Vagina (tissue), 2 donors: Measurements from ENCODE around the gene AUH. TPM values are rescaled to one million over a fixed set of nuclear protein-coding genes. Genes with fewer than 3 reads are reported as not detected.

Source experiments
- DNase-seq, 2 donors: peaks; one replicate each; pipeline ENCODE4 v3.0.0-alpha.2; 2017; ENCODE audit errors: extremely low spot score in 2 of 2
- H3K27ac ChIP-seq: fragments of 200-600 bp; sonication (generic); one replicate; pipeline ENCODE4 v1.5.1; 2019
- H3K27me3 ChIP-seq: fragments of 200-600 bp; sonication (generic); one replicate; pipeline ENCODE4 v1.5.1; 2019
- H3K36me3 ChIP-seq, 2 donors: fragments of 200-600 bp; sonication (generic); one replicate each; pipeline ENCODE4 v1.5.1; 2017 to 2019
- H3K4me1 ChIP-seq: fragments of 200-600 bp; sonication (generic); one replicate; pipeline ENCODE4 v1.5.1; 2019
- H3K4me3 ChIP-seq, 2 donors: fragments of 200-600 bp; sonication (generic); 1 replicate in 1 of 2; 2 replicates in 1 of 2; pipeline ENCODE4 v1.5.1; 2016 to 2019
- H3K9me3 ChIP-seq: fragments of 200-600 bp; sonication (generic); one replicate; pipeline ENCODE4 v1.5.1; 2019
- CTCF ChIP-seq, 3 experiments: fragments of 450-650 bp in 2 of 3; fragments of 200-600 bp in 1 of 3; sonication (generic) in 1 of 3; IDR thresholded peaks; one replicate each; pipeline ENCODE4 v1.5.1; 2017 to 2019; ENCODE audit warnings: antibody characterized with exemption in 3 of 3, mild to moderate bottlenecking in 2 of 3, moderate library complexity in 2 of 3
- POLR2A ChIP-seq, 2 donors: fragments of 450-650 bp; IDR thresholded peaks; one replicate each; pipeline ENCODE4 v1.6.1; 2017; ENCODE audit warnings: antibody characterized with exemption in 2 of 2, mild to moderate bottlenecking in 2 of 2, moderate library complexity in 2 of 2
- POLR2AphosphoS5 ChIP-seq, 2 donors: sonication (generic); formaldehyde crosslinking; IDR thresholded peaks; one replicate each; pipeline ENCODE4 v1.9.0; 2017; ENCODE audit warnings: antibody characterized with exemption in 2 of 2, mild to moderate bottlenecking in 2 of 2, low read depth in 1 of 2; ENCODE audit not compliant: insufficient read depth in 1 of 2
- intact Hi-C: fragments of 100-400 bp; cut with DNase I; formaldehyde crosslinking; loops from one replicate; pipeline ENCODE4 v1.15.1; 2023
- total RNA-seq: library from RNA; depleted of rRNA; stranded (reverse); fragments of >200 nt; gene quantifications from one replicate; pipeline ENCODE4 v1.2.3, GENCODE V29; 2016

Gene AUH
- total RNA-seq, 1 donor from 2014 or later = 39.0 TPM

GRCh38 chr9:91231619-91232018 lies 130.1 kb downstream of the AUH start:
- no peaks in the 10 kb centered on the region for H3K4me1 ChIP-seq
- H3K36me3 ChIP-seq = no peaks in the 10 kb centered on the region
- H3K27ac ChIP-seq = no peak overlapping the region
- H3K4me3 ChIP-seq = no peak overlapping the region
- no peaks in the 10 kb centered on the region for H3K27me3 ChIP-seq
- intact Hi-C loops = no loop called here
- TF ChIP-seq POLR2A (IDR thresholded peaks at IDR 0.05) (no peak), POLR2AphosphoS5 (IDR thresholded peaks at IDR 0.05; ENCODE audit: insufficient read depth in 1 of 2, low read depth in 1 of 2) (no peak), CTCF (IDR thresholded peaks at IDR 0.05) (no peak)
- no peak for DNase-seq
- H3K9me3 ChIP-seq = no peaks in the 10 kb centered on the region

GRCh38 chr9:91223000-91223399 lies 138.7 kb downstream of the AUH start:
- TF ChIP-seq CTCF (IDR thresholded peaks at IDR 0.05) = no peak
- no peak for TF ChIP-seq POLR2A (IDR thresholded peaks at IDR 0.05)
- no peak for TF ChIP-seq POLR2AphosphoS5 (IDR thresholded peaks at IDR 0.05; ENCODE audit: insufficient read depth in 1 of 2, low read depth in 1 of 2)
- H3K27ac ChIP-seq = no peak overlapping the region
- no peaks in the 10 kb centered on the region for H3K27me3 ChIP-seq
- intact Hi-C loops = no loop called here
- no peaks in the 10 kb centered on the region for H3K36me3 ChIP-seq
- no peaks in the 10 kb centered on the region for H3K9me3 ChIP-seq
- H3K4me3 ChIP-seq = no peak overlapping the region
- DNase-seq = no peak
- no peaks in the 10 kb centered on the region for H3K4me1 ChIP-seq

- Histone ChIP-seq H3K4me1 (no peaks in the 10 kb centered on the region), H3K9me3 (no peaks in the 10 kb centered on the region), H3K27me3 (no peaks in the 10 kb centered on the region), H3K36me3 (no peaks in the 10 kb centered on the region), H3K27ac (no peak overlapping the region), H3K4me3 (no peak overlapping the region)
- TF ChIP-seq POLR2A (IDR thresholded peaks at IDR 0.05) (no peak), POLR2AphosphoS5 (IDR thresholded peaks at IDR 0.05; ENCODE audit: insufficient read depth in 1 of 2, low read depth in 1 of 2) (no peak), CTCF (IDR thresholded peaks at IDR 0.05) (no peak)
- intact Hi-C loops = no loop called here
- DNase-seq = no peak
These were observed 139.3 kb downstream of the AUH start for GRCh38 chr9:91222457-91222856.

- intact Hi-C loops = no loop called here
- Histone ChIP-seq H3K27me3 (no peaks in the 10 kb centered on the region), H3K9me3 (no peaks in the 10 kb centered on the region), H3K36me3 (no peaks in the 10 kb centered on the region), H3K4me1 (no peaks in the 10 kb centered on the region), H3K4me3 (no peak overlapping the region), H3K27ac (no peak overlapping the region)
- no peak for TF ChIP-seq POLR2A (IDR thresholded peaks at IDR 0.05)
- TF ChIP-seq CTCF (IDR thresholded peaks at IDR 0.05) = no peak
- no peak for TF ChIP-seq POLR2AphosphoS5 (IDR thresholded peaks at IDR 0.05; ENCODE audit: insufficient read depth in 1 of 2, low read depth in 1 of 2)
- no peak for DNase-seq
These were observed 140.4 kb downstream of the AUH start for GRCh38 chr9:91221332-91221731.

GRCh38 chr9:91220491-91221135 lies 141.1 kb downstream of the AUH start:
- Histone ChIP-seq H3K27ac (no peak overlapping the region), H3K4me1 (no peaks in the 10 kb centered on the region), H3K36me3 (no peaks in the 10 kb centered on the region), H3K9me3 (no peaks in the 10 kb centered on the region), H3K4me3 (no peak overlapping the region), H3K27me3 (no peaks in the 10 kb centered on the region)
- DNase-seq = no peak
- intact Hi-C loops = no loop called here
- no peak for TF ChIP-seq POLR2A (IDR thresholded peaks at IDR 0.05)
- no peak for TF ChIP-seq CTCF (IDR thresholded peaks at IDR 0.05)
- TF ChIP-seq POLR2AphosphoS5 (IDR thresholded peaks at IDR 0.05; ENCODE audit: insufficient read depth in 1 of 2, low read depth in 1 of 2) = no peak
